Measurements from ENCODE around the gene MORF4L2.
"Not testable (repeated sequence)": the region's sequence is repeated elsewhere in the genome, so short reads cannot be mapped to it uniquely, and the experiment has no call there.

Gene MORF4L2

DNA sequence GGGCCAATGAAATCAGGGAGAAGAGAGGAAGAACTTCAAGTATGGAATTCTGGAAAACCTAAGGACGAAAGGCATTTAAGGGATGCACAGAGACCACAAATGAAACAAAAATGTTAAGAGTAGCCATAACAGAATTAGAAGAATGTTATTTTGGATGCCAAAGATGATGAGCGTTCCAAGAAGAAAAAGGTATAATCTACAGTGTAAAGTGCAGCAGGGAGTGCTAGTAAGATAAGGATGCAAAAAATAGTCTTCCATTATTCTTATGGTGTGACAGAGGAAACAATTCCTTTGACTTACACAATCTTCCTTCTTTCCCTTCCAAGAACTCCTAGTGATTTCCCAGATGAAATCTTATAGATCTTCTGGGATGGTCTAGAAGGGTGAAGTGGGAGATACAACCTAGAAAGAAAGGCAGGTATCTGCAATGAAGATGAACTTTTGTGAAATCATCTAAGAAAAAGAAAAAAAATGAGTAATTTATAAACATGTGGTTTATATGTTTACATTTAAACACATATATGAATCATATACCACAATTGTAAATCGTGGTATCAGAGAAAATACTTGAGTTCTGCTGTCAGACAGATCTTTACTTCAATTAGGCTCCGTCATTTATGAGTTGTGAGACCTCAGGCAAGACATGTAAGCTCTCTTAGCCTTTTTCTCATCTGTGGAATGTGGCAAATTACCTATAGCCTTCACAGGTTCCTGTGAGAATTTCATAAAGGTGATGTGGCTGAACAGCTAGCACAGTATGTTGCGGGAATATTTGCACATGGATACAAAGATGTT is 8.1 kb downstream of the MORF4L2 start:
- DNase-seq, result no peak

DNA sequence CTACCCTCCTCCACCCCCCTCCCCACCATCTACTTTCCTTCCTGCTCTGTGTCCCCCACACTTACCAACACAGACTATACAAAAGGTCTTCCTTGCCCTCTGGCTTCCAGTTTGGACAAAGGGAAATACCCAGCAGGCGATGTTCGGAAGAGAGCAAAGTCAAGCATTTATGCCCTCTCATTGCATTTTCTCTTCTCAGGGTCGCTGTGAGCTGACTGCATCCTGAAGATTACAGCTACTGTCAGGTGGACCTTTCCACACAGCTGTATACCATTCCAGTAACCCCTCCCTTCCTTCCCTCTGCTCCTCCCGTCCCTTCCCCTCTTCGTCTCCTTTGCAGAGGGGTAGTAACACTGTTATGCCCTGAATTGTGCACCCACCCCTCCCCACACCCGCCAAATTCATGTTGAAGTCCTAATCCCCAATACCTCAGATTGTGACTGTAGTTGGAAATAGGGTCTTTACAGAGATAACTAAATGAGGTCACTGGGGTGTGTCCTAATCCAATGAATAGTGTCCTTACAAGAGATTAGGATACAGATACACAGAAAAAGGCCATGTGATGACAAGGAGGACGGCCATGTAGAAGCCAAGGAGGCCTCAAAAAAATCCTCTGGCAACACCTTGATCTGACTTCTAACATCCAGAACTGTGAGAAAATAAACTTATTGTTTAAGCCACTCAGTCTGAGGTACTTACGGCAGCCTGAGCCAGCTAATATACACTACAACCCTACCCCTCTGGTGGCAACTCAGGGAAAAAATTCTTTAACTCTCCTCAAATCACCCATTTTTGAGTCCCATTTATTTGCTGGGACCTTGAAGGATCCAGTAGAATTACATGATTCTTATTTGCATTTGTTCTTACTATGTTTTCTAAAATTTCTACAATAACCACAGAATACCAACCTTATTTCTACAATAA is 11.7 kb downstream of the MORF4L2 start:
- no peak for DNase-seq

DNA sequence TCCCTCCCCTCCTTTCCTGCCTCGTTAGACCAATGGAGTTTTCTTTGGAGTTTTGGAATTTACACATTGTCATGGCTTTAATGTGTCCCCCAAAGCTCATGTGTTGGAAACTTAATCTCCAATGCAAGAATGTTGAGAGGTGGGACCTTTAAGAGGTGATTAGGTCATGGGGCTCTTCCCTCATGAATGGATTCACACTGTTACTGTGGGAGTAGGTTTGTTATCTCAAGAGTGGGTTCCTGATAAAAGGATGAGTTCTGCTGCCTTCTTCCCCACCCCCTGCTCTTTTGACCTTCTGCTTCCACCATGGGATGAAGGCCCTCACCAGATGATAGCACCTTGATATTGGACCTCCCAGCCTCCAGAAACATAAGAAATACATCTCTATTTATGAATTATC is 16.8 kb downstream of the MORF4L2 start:
- DNase-seq, result no peak

DNA sequence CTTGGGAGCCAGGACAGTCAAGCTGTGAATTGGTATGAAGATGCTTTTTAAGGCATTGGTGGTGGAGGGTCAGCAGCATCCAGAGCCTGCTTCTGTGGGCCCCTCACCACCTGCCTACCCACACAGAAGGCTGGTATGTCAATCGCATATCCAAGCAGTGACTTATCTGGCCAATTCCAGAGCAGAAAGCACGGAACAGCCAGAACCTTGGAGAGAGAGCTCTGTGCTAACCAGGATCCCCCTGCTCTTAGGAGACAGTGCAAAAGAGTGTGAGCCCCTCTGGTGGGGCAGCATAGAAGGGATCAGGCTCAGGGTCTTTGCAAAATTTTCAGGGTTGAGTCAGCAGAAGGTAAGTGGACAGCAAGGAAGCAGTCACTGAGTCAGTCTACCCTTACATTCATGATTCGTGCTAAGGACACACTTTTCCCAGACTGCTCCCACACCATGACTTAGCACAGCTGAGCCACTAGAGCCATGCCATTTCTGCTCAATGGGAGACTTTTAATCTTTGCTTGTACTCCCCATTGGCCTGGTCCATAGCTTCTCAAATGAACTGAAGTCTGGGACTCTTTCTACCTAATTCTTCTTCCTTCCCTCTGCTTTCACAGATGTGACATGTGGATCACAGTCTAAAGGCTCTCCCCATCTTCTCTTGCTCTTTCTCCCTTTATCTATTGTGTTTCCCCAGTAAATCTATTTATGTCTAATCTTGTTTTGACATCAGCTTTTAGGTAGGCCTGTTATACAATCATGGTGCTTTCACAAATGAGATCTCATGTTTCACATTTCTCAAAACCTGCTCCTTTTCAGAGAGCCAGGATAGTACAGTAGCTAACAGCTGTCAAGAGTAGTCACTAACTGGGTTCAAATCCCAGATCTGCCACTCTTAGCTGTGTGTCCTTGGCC is 20.0 kb downstream of the MORF4L2 start:
- no peak for DNase-seq

DNA sequence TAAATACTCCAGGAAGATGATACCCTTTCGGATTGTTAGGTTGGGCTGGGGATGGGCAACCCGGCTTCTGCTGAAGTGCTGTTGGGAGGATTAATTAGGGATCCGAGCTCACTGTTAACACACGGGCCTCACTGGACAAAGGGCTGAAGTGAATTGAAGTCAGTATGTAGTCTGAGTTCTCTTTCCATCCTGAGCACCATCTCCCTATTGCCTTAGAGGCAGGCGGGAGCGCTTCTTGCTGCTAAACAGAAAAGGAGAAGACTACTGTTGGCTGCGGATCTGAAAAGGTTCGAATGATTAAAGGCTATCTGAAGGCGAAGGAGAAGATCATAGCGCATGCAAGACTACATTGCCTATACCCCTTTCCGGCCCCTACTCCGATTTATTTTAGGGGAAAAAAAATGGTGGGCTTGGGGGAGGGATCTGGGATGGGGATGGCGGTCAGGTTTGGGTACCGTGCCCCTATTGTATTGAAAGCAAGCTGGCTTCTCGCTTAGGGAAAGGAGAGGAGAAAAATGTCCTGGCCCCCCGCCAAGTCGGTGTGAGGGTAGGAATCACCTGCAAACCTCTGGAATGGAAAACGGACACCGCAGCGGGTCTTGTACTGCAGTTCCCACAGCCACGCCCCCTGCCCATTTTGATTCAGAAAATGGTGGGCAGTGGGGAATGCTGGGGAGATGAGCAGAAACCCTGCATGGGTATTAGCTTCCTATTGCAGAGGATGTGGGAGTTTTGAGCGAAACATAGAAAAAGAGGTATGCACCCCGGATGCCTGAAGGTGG is 22.3 kb downstream of the MORF4L2 start:
- no peak for DNase-seq

GRCh38 chrX:103659460-103659859 is 27.0 kb downstream of the MORF4L2 start:
- DNase-seq, result not testable (repeated sequence)

GRCh38 chrX:103658681-103659433 is 27.6 kb downstream of the MORF4L2 start:
- DNase-seq, result no peak

DNA sequence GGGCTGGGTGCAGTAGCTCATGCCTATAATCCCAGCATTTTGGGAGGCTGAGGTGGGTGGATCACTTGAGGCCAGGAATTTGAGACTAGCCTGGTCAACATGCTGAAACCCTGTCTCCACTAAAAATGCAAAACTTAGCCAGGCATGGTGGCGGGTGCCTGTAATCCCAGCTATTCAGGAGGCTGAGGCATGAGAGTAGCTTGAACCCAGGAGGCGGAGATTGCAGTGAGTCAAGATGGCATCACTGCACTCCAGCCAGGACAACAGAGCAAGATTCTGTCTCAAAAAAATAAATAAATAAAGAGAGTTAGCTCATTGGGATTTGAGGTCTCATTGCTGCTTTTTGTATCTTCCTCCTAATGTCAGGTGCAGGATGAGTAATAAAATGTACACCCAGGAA is 29.4 kb downstream of the MORF4L2 start:
- not testable (repeated sequence) for DNase-seq

DNA sequence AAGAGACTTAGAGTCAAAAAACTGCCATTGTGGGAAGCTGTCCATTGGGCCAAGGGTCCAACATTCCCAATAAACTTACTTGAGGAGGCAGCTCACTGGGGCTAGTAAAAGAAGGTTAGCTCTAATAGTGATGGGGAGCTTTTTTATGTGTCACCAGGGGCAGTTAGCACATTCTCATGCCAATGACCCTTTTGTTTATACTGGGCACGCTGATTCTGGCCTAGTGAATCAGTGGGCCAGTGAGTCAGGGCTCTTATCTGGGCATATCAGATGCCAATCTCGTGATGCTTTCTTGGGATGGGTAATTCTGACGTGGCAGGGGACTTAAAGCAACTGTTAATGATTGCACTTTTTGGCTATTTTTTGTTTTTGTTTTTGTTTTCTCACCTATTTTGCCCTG is 29.9 kb downstream of the MORF4L2 start:
- DNase-seq, result no peak

DNA sequence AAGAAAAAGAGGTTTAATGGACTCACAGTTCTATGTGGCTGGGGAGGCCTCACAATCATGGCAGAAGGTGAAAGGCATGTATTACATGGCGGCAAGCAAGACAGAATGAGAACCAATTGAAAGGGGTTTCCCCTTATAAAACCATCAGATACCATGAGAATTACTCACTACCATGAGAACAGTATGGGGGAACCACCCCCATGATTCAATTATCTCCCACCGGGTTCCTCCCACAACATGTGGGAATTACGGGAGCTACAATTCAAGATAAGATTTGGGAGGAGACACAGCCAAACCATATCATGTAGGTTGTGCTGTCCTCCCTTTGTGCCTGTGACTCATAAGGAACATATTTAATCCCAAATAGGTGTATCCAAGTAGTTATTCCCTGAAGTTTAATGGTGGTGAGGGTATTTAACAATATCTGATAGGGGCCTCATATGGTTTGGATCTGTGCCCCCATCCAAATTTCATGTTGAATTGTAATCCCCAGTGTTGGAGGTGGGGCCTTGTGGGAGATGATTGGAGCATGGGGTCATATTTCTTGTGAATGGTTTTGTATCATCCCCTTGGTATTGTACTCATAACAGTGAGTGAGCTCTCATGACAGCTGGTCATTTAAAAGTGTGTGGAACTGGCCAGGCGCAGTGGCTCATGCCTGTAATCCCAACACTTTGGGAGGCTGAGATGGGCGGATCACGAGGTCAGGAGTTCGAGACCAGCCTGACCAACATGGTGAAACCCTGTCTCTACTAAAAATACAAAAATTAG is 31.1 kb downstream of the MORF4L2 start:
- not testable (repeated sequence) for DNase-seq

DNA sequence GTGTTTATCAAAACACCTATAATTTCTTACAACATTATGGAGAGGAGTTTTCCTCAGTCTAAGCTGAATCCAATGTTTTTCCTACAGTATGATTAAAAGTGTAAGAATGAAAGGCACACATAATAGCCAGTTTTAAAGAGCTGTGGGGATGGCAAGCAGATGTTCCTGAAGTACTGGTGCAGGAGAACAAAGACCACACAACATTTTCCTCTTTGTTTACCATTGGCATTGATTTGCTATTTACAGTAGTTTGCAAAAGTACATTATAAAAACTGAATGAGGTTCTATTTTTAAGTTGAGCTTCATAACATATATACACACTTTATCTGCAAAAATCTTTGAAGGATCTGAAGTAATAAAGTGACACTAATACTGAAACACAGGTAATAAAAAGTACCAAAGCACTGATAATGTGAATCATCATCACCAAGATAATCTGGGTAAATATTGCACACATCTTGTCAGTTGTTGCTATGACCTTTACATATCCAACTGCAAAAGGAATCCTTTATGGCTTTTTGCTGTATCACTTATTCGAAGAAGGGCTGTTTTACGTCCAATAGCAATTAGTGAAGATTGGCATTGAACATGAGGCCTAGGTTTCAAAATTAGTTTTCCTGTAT is 35.2 kb downstream of the MORF4L2 start:
- DNase-seq, result no peak

GRCh38 chrX:103647630-103648029 is 38.9 kb downstream of the MORF4L2 start:
- DNase-seq, result no peak

- no peak for DNase-seq
Observed at GRCh38 chrX:103644125-103644524, 42.4 kb downstream of the MORF4L2 start.

DNA sequence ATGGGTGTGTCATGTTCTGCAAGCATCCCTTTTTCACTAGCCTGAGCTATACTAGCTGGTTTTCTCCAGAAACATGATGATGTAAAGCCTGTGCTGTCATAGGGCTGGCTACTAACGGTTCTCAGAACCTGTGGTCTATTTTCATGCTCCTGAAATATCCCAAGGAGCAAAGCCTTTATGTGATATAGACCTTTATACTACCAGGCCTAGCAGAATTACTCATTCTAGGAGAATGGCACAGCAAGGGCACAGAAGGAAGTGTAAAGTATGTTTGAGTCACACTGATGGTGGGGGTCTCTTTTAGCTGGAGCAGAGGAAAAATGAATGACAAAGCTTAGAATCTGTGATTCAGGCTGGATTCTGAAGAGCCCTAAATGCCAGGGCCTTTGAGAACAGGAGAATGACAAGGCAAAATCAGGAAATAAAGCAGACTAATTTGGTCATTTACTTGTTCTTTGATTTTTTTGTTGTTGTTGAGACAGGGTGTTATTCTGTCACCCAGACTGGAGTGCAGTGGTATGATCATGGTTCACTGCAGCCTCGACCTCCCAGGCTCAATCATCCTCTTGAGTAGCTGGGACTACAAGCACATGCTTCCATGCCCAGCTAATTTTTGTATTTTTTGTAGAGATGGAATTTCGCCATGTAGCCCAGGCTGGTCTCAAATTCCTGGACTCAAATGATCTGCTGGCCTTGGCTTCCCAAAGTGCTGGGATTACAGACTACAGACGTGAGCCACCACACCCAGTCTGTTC is 45.9 kb downstream of the MORF4L2 start:
- DNase-seq, result no peak

- DNase-seq, result not testable (repeated sequence)
Observed at GRCh38 chrX:103638479-103639346, 47.8 kb downstream of the MORF4L2 start.

GRCh38 chrX:103637604-103638338 is 48.7 kb downstream of the MORF4L2 start:
- no peak for DNase-seq

GRCh38 chrX:103635436-103635835 is 51.1 kb downstream of the MORF4L2 start:
- DNase-seq, result no peak

All from left hindlimb (tissue), 1 donor.